GM12878 (cell line): Measurements from ENCODE around the gene RCC1. TPM values are rescaled to one million over a fixed set of nuclear protein-coding genes. Genes with fewer than 3 reads are reported as not detected.

ENCODE experiments used
- ATAC-seq: fragments of 200-7000 bp; cut with Tn5 transposase; 3 replicates; pipeline ENCODE4 v1.9.1; 2020; ENCODE audit warnings: mild to moderate bottlenecking, moderate library complexity
- BruUV-seq: library from RNA; stranded (reverse); fragments of 400-500 nt; replicated peaks from 2 replicates; lab custom pipeline; 2021; lab: Mats Ljungman, UMichigan
- CTCF ChIA-PET: fragments of 300-600 bp; sonication (Branson Sonifier 250); formaldehyde crosslinking; extraction: SDS; loops from one replicate; lab custom pipeline; 2021; ENCODE audit warnings: inconsistent platforms; lab: Yijun Ruan, JAX
- POLR2A ChIA-PET: fragments of 350-600 bp; formaldehyde crosslinking; extraction: SDS; loops from one replicate; lab custom pipeline; 2021; ENCODE audit warnings: inconsistent platforms; lab: Charles Lee
- RAD21 ChIA-PET: fragments of 300-600 bp; sonication (Branson Sonifier 250); formaldehyde crosslinking; loops from one replicate; lab custom pipeline; 2023; ENCODE audit warnings: antibody characterized with exemption; ENCODE audit not compliant: unreplicated experiment; lab: Charles Lee
- SMC1A ChIA-PET: fragments of 300-600 bp; sonication (Branson Sonifier 250); formaldehyde crosslinking; loops from one replicate; lab custom pipeline; 2023; ENCODE audit not compliant: unreplicated experiment, uncharacterized antibody; lab: Charles Lee
- DNase-seq: peaks from one replicate; pipeline ENCODE4 v3.0.0-alpha.2; 2011; ENCODE audit warnings: low read depth, low spot score
- FAIRE-seq: peaks from 3 replicates; lab custom pipeline; 2011; peaks lifted over from hg19 to GRCh38; lab: Jason Lieb, UNC
- H2AFZ ChIP-seq: 2 replicates; pipeline ENCODE4 v1.6.0; 2011; ENCODE audit warnings: low read depth, low read length, control low read depth; ENCODE audit not compliant: control insufficient read depth
- H3K27ac ChIP-seq: 2 replicates; pipeline ENCODE4 v1.5.1; 2011; ENCODE audit warnings: control low read depth; ENCODE audit not compliant: control insufficient read depth, insufficient read depth
- H3K27me3 ChIP-seq, 2 experiments: replicated peaks in 1 of 2; 2 replicates each; pipeline versions ENCODE4 v1.6.0 to v1.6.1; 2011; ENCODE audit warnings: low read length in 1 of 2; ENCODE audit not compliant: control insufficient read depth in 2 of 2, insufficient read depth in 2 of 2
- H3K36me3 ChIP-seq, 2 experiments: 2 replicates each; pipeline ENCODE4 v1.5.1; 2011; ENCODE audit warnings: low read length in 1 of 2; ENCODE audit not compliant: control insufficient read depth in 2 of 2, insufficient read depth in 2 of 2
- H3K4me1 ChIP-seq: 2 replicates; pipeline ENCODE4 v1.6.1; 2011; ENCODE audit warnings: mild to moderate bottlenecking, low read length, moderate library complexity, mixed read lengths; ENCODE audit not compliant: control insufficient read depth, insufficient read depth
- H3K4me2 ChIP-seq: 2 replicates; pipeline ENCODE4 v1.6.0; 2011; ENCODE audit warnings: control low read depth; ENCODE audit not compliant: control insufficient read depth, insufficient read depth
- H3K4me3 ChIP-seq: fragments of 200-600 bp; sonication (generic); 2 replicates; pipeline ENCODE4 v1.5.1; 2016
- H3K79me2 ChIP-seq: 2 replicates; pipeline ENCODE4 v1.6.0; 2011; ENCODE audit warnings: low read length; ENCODE audit not compliant: control insufficient read depth, insufficient read depth
- H3K9ac ChIP-seq: 2 replicates; pipeline ENCODE4 v1.8.0; 2011; ENCODE audit warnings: low read length, control low read depth, mixed read lengths; ENCODE audit not compliant: control insufficient read depth, insufficient read depth
- H3K9me3 ChIP-seq: replicated peaks from 3 replicates; pipeline ENCODE4 v1.5.1; 2011; ENCODE audit warnings: mild to moderate bottlenecking, low read length; ENCODE audit not compliant: control insufficient read depth, insufficient read depth
- H4K20me1 ChIP-seq: 2 replicates; pipeline ENCODE4 v1.6.0; 2011; ENCODE audit not compliant: control insufficient read depth, insufficient read depth
- BHLHE40 ChIP-seq, 2 experiments: fragments of 450-650 bp in 1 of 2; IDR thresholded peaks; 2 replicates each; pipeline ENCODE4 v1.6.1; 2011 to 2017; ENCODE audit warnings: low read depth in 2 of 2, borderline replicate concordance in 1 of 2, improper control_type of control experiment in 1 of 2, low read length in 1 of 2, mild to moderate bottlenecking in 1 of 2
- E4F1 ChIP-seq: fragments of 450-650 bp; IDR thresholded peaks from 2 replicates; pipeline ENCODE4 v1.6.1; 2018; ENCODE audit warnings: borderline replicate concordance, mild to moderate bottlenecking; ENCODE audit not compliant: partially characterized antibody
- EED ChIP-seq: sonication (generic); IDR thresholded peaks from 2 replicates; pipeline ENCODE4 v1.6.1; 2016; ENCODE audit warnings: antibody characterized with exemption, low read depth
- ETV6 ChIP-seq, 2 experiments: fragments of 450-650 bp in 1 of 2; IDR thresholded peaks in 1 of 2; conservative IDR thresholded peaks in 1 of 2; 2 replicates each; pipeline ENCODE4 v1.6.1; 2014; ENCODE audit warnings: antibody characterized with exemption in 1 of 2, borderline replicate concordance in 1 of 2, low read depth in 1 of 2, mild to moderate bottlenecking in 1 of 2, moderate library complexity in 1 of 2
- NKRF ChIP-seq: fragments of 450-650 bp; conservative IDR thresholded peaks from 2 replicates; pipeline ENCODE4 v1.6.1; 2017; ENCODE audit warnings: mild to moderate bottlenecking, moderate library complexity
- POU2F2 ChIP-seq: IDR thresholded peaks from 3 replicates; pipeline ENCODE4 v1.6.1; 2011; ENCODE audit warnings: low read depth, mild to moderate bottlenecking, low read length, borderline replicate concordance
- WRNIP1 ChIP-seq: IDR thresholded peaks from 2 replicates; pipeline ENCODE4 v1.6.1; 2011; ENCODE audit warnings: low read depth, low read length, improper control_type of control experiment, borderline replicate concordance
- WGBS: methylation state at CpG from one replicate; pipeline ENCODE4 v1.1.6; 2016; ENCODE audit warnings: low lambda C conversion rate; ENCODE audit not compliant: insufficient replicate concordance, insufficient coverage; ENCODE audit errors: missing lambda C conversion rate; 5-methylcytosine and 5-hydroxymethylcytosine counted together
- in situ Hi-C: fragments of 300-500 bp; cut with MboI; formaldehyde crosslinking; loops from 9 replicates; pipeline ENCODE4 v1.14.3; 2018; ENCODE audit warnings: mixed read lengths
- intact Hi-C: fragments of 100-400 bp; cut with micrococcal nuclease; formaldehyde crosslinking; loops from one replicate; pipeline ENCODE4 v1.14.2; 2022; ENCODE audit not compliant: unreplicated experiment
- polyA plus RNA-seq, 11 experiments: library from polyadenylated mRNA; depleted of rRNA in 4 of 11; unstranded in 6 of 11; stranded (reverse) in 5 of 11; fragments of >200 nt; fragmentation: Nextera tagmentation in 4 of 11; fragmentation: Illumina TruSeq in 1 of 11; extraction: Ambion mirVana in 4 of 11; extraction: Trizol in 1 of 11; gene quantifications; 1 replicate in 1 of 11; 2 replicates in 10 of 11; pipeline versions ENCODE4 v1.2.1 to v1.2.3, GENCODE V29; 2011 to 2016; ENCODE audit warnings: inconsistent platforms in 2 of 11, missing spikeins in 2 of 11, low read depth in 1 of 11
- total RNA-seq, 4 experiments: library from RNA; depleted of rRNA in 3 of 4; stranded (reverse); fragments of >200 nt in 3 of 4; fragmentation: Illumina TruSeq in 1 of 4; extraction: Trizol in 1 of 4; gene quantifications; 2 replicates each; pipeline versions ENCODE4 v1.2.1 to v1.2.3, GENCODE V29; 2013 to 2021
- TF ChIP-seq, protein P1 (sequence below): fragments of 450-650 bp; IDR thresholded peaks from 2 replicates; pipeline ENCODE4 v1.6.1; 2016; ENCODE audit warnings: mild to moderate bottlenecking, moderate library complexity, borderline replicate concordance

Gene RCC1
- total and polyA plus RNA-seq, 10 of the 15 experiments (the other 5 are each of a cell fraction or from before 2014, with no cell fraction given), result 8.3 to 99.4 (median 74.6) TPM

DNA sequence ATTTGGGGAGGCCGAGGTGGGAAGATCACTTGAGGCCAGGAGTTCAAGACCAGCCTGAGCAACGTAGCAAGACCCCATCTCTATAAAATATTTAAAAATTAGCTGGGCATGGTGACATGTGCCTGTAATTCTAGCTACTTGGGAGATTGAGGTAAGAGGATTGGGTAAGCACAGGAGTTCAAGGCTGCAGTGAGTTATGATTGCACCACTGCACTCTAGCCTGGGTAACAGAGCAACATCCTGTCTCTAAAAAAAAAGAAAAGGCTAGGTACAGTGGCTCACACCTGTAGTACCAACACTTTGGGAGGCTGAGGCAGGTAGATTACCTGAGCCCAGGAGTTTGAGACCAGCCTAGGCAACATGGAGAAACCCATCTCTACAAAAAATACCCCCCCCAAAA is 35.7 kb upstream of the RCC1 start:
- no peaks in the 10 kb centered on the region for H4K20me1 ChIP-seq
- H3K9ac ChIP-seq, result no peak overlapping the region
- no peak overlapping the region for H3K4me3 ChIP-seq
- no peak for ATAC-seq
- no peaks in the 10 kb centered on the region for H3K9me3 ChIP-seq
- H3K27ac ChIP-seq, result no peak overlapping the region
- SMC1A ChIA-PET, result interaction anchor here (1.1 to 1.7 kb wide), 2 partner anchors 10 to 60 kb away, joined by 3 to 5 read pairs; no protein-coding TSS in a partner anchor
- no peak overlapping the region for H3K4me2 ChIP-seq
- intact Hi-C loops, result no loop called here
- H2AFZ ChIP-seq, result no peak overlapping the region
- no peaks in the 10 kb centered on the region for H3K4me1 ChIP-seq
- no peaks in the 10 kb centered on the region for H3K79me2 ChIP-seq
- no peak for DNase-seq
- H3K36me3 ChIP-seq, result peaks cover 5 to 11% of the 10 kb centered on the region in 2 experiments
- POLR2A ChIA-PET, result interaction anchor here (0.6 kb wide), 1 partner anchor 640 kb away, joined by 7 read pairs; the partner anchor contains the start of gene PPP1R8
- no peaks in the 10 kb centered on the region for H3K27me3 ChIP-seq
- no TSS peak for BruUV-seq
- no peak for FAIRE-seq
- WGBS, result 86% methylated on average over 2 of the region's 2 CpGs
- in situ Hi-C loops, result no loop called here
- RAD21 ChIA-PET, result interaction anchor here (0.7 kb wide), 1 partner anchor 109 kb away, joined by 3 read pairs; no protein-coding TSS in a partner anchor
- CTCF ChIA-PET, result interaction anchor here (1.0 to 1.4 kb wide), 3 partner anchors 60 to 222 kb away, joined by 3 to 6 read pairs (median 4); no protein-coding TSS in a partner anchor
- no peak for TF ChIP-seq WRNIP1
- no peak for TF ChIP-seq ETV6 (conservative IDR thresholded peaks at IDR 0.05 in 1 of 2, IDR thresholded peaks at IDR 0.05 in 1 of 2; ENCODE audit: borderline replicate concordance in 1 of 2, low read depth in 1 of 2)
- no peak for TF ChIP-seq NKRF
- TF ChIP-seq BHLHE40 (IDR thresholded peaks at IDR 0.05; ENCODE audit: borderline replicate concordance in 1 of 2, low read depth in 2 of 2, low read length in 1 of 2), result no peak
- no peak for TF ChIP-seq E4F1
- no peak for TF ChIP-seq POU2F2
- TF ChIP-seq, protein P1, sequence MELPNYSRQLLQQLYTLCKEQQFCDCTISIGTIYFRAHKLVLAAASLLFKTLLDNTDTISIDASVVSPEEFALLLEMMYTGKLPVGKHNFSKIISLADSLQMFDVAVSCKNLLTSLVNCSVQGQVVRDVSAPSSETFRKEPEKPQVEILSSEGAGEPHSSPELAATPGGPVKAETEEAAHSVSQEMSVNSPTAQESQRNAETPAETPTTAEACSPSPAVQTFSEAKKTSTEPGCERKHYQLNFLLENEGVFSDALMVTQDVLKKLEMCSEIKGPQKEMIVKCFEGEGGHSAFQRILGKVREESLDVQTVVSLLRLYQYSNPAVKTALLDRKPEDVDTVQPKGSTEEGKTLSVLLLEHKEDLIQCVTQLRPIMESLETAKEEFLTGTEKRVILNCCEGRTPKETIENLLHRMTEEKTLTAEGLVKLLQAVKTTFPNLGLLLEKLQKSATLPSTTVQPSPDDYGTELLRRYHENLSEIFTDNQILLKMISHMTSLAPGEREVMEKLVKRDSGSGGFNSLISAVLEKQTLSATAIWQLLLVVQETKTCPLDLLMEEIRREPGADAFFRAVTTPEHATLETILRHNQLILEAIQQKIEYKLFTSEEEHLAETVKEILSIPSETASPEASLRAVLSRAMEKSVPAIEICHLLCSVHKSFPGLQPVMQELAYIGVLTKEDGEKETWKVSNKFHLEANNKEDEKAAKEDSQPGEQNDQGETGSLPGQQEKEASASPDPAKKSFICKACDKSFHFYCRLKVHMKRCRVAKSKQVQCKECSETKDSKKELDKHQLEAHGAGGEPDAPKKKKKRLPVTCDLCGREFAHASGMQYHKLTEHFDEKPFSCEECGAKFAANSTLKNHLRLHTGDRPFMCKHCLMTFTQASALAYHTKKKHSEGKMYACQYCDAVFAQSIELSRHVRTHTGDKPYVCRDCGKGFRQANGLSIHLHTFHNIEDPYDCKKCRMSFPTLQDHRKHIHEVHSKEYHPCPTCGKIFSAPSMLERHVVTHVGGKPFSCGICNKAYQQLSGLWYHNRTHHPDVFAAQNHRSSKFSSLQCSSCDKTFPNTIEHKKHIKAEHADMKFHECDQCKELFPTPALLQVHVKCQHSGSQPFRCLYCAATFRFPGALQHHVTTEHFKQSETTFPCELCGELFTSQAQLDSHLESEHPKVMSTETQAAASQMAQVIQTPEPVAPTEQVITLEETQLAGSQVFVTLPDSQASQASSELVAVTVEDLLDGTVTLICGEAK, result no peak
- no peak for TF ChIP-seq EED
